Neural cell (in vitro differentiated cells): ENCODE results near the gene FOXP2. TPM values are rescaled to one million over a fixed set of nuclear protein-coding genes. Genes with fewer than 3 reads are reported as not detected.

Experiments
- H2AFZ ChIP-seq: fragments of 200-600, 300-800 bp; sonication (generic), shearing (Covaris generic); 2 replicates; pipeline ENCODE4 v1.6.0; 2014; ENCODE audit warnings: low read depth, mild to moderate bottlenecking, antibody characterized with exemption, low read length, moderate library complexity
- H3F3A ChIP-seq: fragments of 200-600 bp; shearing (Covaris generic); 2 replicates; pipeline ENCODE4 v1.6.1; 2016; ENCODE audit warnings: mild to moderate bottlenecking, moderate library complexity, mixed read lengths, antibody characterized with exemption, low read length; ENCODE audit not compliant: insufficient read depth, poor library complexity, severe bottlenecking
- H3K27ac ChIP-seq: fragments of 200-600, 300-800 bp; sonication (generic), shearing (Covaris generic); 2 replicates; pipeline ENCODE4 v1.5.1; 2014; ENCODE audit warnings: mild to moderate bottlenecking, low read length, moderate library complexity
- H3K27me3 ChIP-seq: fragments of 300-800, 200-600 bp; sonication (generic), shearing (Covaris generic); 2 replicates; pipeline ENCODE4 v1.6.0; 2014; ENCODE audit warnings: mild to moderate bottlenecking, low read depth, low read length, moderate library complexity; ENCODE audit not compliant: insufficient read depth
- H3K36me3 ChIP-seq: fragments of 300-800, 200-600 bp; sonication (generic), shearing (Covaris generic); 2 replicates; pipeline ENCODE4 v1.5.1; 2014; ENCODE audit warnings: mild to moderate bottlenecking, antibody characterized with exemption, low read length, moderate library complexity; ENCODE audit not compliant: insufficient read depth
- H3K4me2 ChIP-seq: fragments of 300-800, 200-600 bp; sonication (generic), shearing (Covaris generic); 2 replicates; pipeline ENCODE4 v1.6.0; 2014; ENCODE audit warnings: mild to moderate bottlenecking, low read length
- H3K4me3 ChIP-seq: fragments of 300-800, 200-600 bp; sonication (generic), shearing (Covaris generic); 2 replicates; pipeline ENCODE4 v1.5.1; 2014; ENCODE audit warnings: mild to moderate bottlenecking, low read length, moderate library complexity
- H3K79me2 ChIP-seq: fragments of 200-600 bp; shearing (Covaris generic); replicated peaks from 2 replicates; pipeline ENCODE4 v1.6.0; 2014; ENCODE audit warnings: mild to moderate bottlenecking, low read length, moderate library complexity; ENCODE audit not compliant: insufficient read depth
- H3K9ac ChIP-seq: fragments of 300-800, 200-600 bp; sonication (generic), shearing (Covaris generic); 2 replicates; pipeline ENCODE4 v1.6.1; 2016; ENCODE audit warnings: mild to moderate bottlenecking, low read length, mixed read lengths
- H3K9me2 ChIP-seq: fragments of 200-600 bp; shearing (Covaris generic); 2 replicates; pipeline ENCODE4 v1.6.1; 2016; ENCODE audit warnings: mild to moderate bottlenecking, low read length, mixed read lengths; ENCODE audit not compliant: insufficient read depth
- H3K9me3 ChIP-seq: fragments of 200-600, 300-800 bp; sonication (generic), shearing (Covaris generic); 2 replicates; pipeline ENCODE4 v1.6.1; 2016; ENCODE audit warnings: mild to moderate bottlenecking, mixed run types, low read length, moderate library complexity, mixed read lengths
- H4K20me1 ChIP-seq: fragments of 200-600 bp; shearing (Covaris generic); 2 replicates; pipeline ENCODE4 v1.6.1; 2016; ENCODE audit warnings: mild to moderate bottlenecking, mixed run types; ENCODE audit not compliant: insufficient read depth
- EP300 ChIP-seq: fragments of 450-650 bp; conservative IDR thresholded peaks from 2 replicates; pipeline ENCODE4 v1.6.1; 2014; ENCODE audit warnings: antibody characterized with exemption, mild to moderate bottlenecking, moderate library complexity; ENCODE audit not compliant: poor library complexity, severe bottlenecking
- EZH2 ChIP-seq: fragments of 200-600, 300-800 bp; shearing (Covaris generic), sonication (generic); IDR thresholded peaks from 2 replicates; pipeline ENCODE4 v1.6.1; 2014; ENCODE audit warnings: antibody characterized with exemption, low read length, borderline replicate concordance, mild to moderate bottlenecking; ENCODE audit not compliant: insufficient read depth, poor library complexity, severe bottlenecking
- MXI1 ChIP-seq: fragments of 450-650 bp; conservative IDR thresholded peaks from 2 replicates; pipeline ENCODE4 v1.6.1; 2014; ENCODE audit warnings: antibody characterized with exemption, mild to moderate bottlenecking; ENCODE audit not compliant: poor library complexity, severe bottlenecking
- POLR2AphosphoS5 ChIP-seq: IDR thresholded peaks from 2 replicates; pipeline ENCODE4 v1.6.1; 2012
- RAD21 ChIP-seq: fragments of 450-650 bp; conservative IDR thresholded peaks from 2 replicates; pipeline ENCODE4 v1.6.1; 2014; ENCODE audit warnings: antibody characterized with exemption, mild to moderate bottlenecking, moderate library complexity
- SMC3 ChIP-seq: fragments of 450-650 bp; conservative IDR thresholded peaks from 2 replicates; pipeline ENCODE4 v1.6.1; 2014; ENCODE audit warnings: antibody characterized with exemption, mild to moderate bottlenecking, moderate library complexity; ENCODE audit not compliant: poor library complexity
- TAF1 ChIP-seq: IDR thresholded peaks from 2 replicates; pipeline ENCODE4 v1.6.1; 2012; ENCODE audit warnings: low read depth
- polyA plus RNA-seq: library from polyadenylated mRNA; depleted of rRNA; stranded (reverse); fragments of >200 nt; gene quantifications from 2 replicates; pipeline ENCODE4 v1.2.3, GENCODE V29; 2014
- TF ChIP-seq, protein P1 (sequence below): IDR thresholded peaks from 2 replicates; pipeline ENCODE4 v1.6.1; 2012; ENCODE audit warnings: borderline replicate concordance
- TF ChIP-seq, protein P2 (sequence below): fragments of 450-650 bp; IDR thresholded peaks from 2 replicates; pipeline ENCODE4 v1.5.1; 2014; ENCODE audit warnings: antibody characterized with exemption, mild to moderate bottlenecking, moderate library complexity; ENCODE audit not compliant: poor library complexity, severe bottlenecking

The FOXP2 gene
- polyA plus RNA-seq, 1 donor from 2014 or later: 51.3 TPM

DNA sequence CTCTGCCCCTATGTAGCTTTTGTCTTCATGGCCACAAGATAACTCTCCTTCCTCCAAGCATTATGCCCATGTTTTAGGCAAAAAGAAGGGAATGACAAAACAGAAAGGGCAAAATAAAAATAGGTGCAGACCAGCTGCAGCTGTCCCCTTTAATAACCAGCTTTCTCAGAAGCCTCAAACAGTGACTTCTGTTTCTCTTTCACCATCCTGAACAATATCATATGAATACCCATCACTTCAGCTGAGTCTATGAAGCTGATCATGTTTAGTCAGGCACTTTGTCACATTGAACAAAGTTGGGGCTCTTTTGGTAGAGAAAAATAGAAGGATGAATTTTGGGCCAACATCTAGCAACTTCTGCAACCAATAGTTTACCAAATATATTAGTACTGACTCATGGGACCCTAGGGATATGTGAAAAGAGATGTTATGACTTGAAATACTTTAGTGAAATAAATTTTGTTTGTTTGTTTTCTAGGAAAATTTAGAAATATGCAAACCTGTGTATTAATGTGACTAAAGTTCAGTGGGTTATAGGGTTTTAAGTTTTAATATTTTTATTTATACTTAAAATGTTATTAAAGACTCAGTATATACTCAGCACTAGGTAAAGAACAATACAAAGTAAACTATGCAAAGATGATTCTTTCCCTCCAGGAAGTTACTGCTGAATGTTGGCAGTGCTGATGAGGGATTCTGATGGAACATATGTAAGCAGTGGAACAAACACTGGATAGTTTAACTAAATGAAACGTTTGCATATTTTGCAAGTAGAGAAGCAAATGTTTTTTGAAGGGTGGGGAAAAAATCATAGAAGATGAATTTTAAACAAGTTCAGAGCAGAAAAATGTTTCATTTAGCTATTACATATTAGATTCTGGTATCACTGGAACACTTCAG, 133.7 kb downstream of the FOXP2 start:
- no peaks in the 10 kb centered on the region for H3K27me3 ChIP-seq
- no peaks in the 10 kb centered on the region for H4K20me1 ChIP-seq
- H3K4me2 ChIP-seq: no peak overlapping the region
- no peaks in the 10 kb centered on the region for H3K36me3 ChIP-seq
- no peak for TF ChIP-seq SMC3
- no peak for TF ChIP-seq TAF1
- no peak for TF ChIP-seq EZH2
- TF ChIP-seq EP300: no peak
- TF ChIP-seq, protein P1, sequence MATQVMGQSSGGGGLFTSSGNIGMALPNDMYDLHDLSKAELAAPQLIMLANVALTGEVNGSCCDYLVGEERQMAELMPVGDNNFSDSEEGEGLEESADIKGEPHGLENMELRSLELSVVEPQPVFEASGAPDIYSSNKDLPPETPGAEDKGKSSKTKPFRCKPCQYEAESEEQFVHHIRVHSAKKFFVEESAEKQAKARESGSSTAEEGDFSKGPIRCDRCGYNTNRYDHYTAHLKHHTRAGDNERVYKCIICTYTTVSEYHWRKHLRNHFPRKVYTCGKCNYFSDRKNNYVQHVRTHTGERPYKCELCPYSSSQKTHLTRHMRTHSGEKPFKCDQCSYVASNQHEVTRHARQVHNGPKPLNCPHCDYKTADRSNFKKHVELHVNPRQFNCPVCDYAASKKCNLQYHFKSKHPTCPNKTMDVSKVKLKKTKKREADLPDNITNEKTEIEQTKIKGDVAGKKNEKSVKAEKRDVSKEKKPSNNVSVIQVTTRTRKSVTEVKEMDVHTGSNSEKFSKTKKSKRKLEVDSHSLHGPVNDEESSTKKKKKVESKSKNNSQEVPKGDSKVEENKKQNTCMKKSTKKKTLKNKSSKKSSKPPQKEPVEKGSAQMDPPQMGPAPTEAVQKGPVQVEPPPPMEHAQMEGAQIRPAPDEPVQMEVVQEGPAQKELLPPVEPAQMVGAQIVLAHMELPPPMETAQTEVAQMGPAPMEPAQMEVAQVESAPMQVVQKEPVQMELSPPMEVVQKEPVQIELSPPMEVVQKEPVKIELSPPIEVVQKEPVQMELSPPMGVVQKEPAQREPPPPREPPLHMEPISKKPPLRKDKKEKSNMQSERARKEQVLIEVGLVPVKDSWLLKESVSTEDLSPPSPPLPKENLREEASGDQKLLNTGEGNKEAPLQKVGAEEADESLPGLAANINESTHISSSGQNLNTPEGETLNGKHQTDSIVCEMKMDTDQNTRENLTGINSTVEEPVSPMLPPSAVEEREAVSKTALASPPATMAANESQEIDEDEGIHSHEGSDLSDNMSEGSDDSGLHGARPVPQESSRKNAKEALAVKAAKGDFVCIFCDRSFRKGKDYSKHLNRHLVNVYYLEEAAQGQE: no peak
- TF ChIP-seq RAD21: no peak
- no peak for TF ChIP-seq POLR2AphosphoS5
- no peak for TF ChIP-seq MXI1
- TF ChIP-seq, protein P2, sequence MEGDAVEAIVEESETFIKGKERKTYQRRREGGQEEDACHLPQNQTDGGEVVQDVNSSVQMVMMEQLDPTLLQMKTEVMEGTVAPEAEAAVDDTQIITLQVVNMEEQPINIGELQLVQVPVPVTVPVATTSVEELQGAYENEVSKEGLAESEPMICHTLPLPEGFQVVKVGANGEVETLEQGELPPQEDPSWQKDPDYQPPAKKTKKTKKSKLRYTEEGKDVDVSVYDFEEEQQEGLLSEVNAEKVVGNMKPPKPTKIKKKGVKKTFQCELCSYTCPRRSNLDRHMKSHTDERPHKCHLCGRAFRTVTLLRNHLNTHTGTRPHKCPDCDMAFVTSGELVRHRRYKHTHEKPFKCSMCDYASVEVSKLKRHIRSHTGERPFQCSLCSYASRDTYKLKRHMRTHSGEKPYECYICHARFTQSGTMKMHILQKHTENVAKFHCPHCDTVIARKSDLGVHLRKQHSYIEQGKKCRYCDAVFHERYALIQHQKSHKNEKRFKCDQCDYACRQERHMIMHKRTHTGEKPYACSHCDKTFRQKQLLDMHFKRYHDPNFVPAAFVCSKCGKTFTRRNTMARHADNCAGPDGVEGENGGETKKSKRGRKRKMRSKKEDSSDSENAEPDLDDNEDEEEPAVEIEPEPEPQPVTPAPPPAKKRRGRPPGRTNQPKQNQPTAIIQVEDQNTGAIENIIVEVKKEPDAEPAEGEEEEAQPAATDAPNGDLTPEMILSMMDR: no peak
- no peaks in the 10 kb centered on the region for H3K79me2 ChIP-seq
- H2AFZ ChIP-seq: no peak overlapping the region
- H3K9me3 ChIP-seq: no peaks in the 10 kb centered on the region
- H3F3A ChIP-seq: no peaks in the 10 kb centered on the region
- no peak overlapping the region for H3K9ac ChIP-seq
- H3K9me2 ChIP-seq: no peaks in the 10 kb centered on the region
- H3K27ac ChIP-seq: no peak overlapping the region
- no peak overlapping the region for H3K4me3 ChIP-seq

DNA sequence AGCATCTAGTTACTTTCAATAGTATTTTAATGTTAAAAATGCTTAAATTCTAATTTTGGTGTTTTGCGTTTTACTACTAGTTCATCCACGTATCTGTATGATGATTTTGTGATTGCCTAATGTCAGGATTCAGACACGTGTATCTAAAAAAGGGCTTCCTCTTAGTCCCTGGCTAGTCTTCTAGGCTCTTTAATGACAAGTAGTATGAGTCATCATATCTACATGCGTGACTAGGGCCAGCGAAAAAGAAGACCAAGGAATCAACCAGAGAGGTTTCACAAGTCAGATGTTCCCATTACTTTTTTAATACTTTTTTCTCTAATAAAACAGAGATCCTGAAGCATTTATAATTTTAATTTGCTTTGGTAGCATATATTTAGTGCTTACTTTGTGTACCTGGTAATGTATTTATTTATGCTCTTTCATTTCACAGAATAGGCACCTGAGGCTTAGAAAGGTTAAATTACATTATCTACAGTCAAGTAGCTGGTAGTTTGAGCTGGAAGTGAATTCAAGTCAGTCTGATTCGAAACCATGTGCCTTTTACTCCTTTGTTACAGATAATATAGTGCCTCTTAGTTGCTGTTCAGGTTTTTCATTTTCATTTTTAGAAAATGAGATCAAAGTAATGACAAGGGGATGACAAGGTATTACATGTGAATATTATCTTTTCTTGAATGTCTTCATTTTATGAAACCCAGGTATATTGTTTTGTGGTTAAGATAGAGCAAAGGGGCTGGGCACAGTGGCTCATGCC, 140.3 kb downstream of the FOXP2 start:
- H3K4me2 ChIP-seq: no peak overlapping the region
- no peak overlapping the region for H3K9ac ChIP-seq
- H3K27me3 ChIP-seq: no peaks in the 10 kb centered on the region
- H3K4me3 ChIP-seq: no peak overlapping the region
- no peak for TF ChIP-seq POLR2AphosphoS5
- TF ChIP-seq, protein P2: no peak
- TF ChIP-seq, protein P1: no peak
- no peak for TF ChIP-seq MXI1
- no peak for TF ChIP-seq TAF1
- TF ChIP-seq EP300: no peak
- no peak for TF ChIP-seq SMC3
- no peak for TF ChIP-seq EZH2
- no peak for TF ChIP-seq RAD21
- no peaks in the 10 kb centered on the region for H3K79me2 ChIP-seq
- H3K36me3 ChIP-seq: no peaks in the 10 kb centered on the region
- no peaks in the 10 kb centered on the region for H3K9me2 ChIP-seq
- H3F3A ChIP-seq: no peaks in the 10 kb centered on the region
- H3K9me3 ChIP-seq: no peaks in the 10 kb centered on the region
- H4K20me1 ChIP-seq: no peaks in the 10 kb centered on the region
- no peak overlapping the region for H3K27ac ChIP-seq
- H2AFZ ChIP-seq: no peak overlapping the region
